Body of pancreas (tissue), 4 donors: ENCODE measurements around the gene RHBDF2.

Source experiments
- POLR2A ChIP-seq, 3 donors: fragments of 450-650 bp; IDR thresholded peaks; one replicate each; pipeline ENCODE4 v1.6.1; 2016; ENCODE audit warnings: antibody characterized with exemption in 3 of 3, mild to moderate bottlenecking in 2 of 3
- TF ChIP-seq, protein P1 (sequence below), 7 experiments: fragments of 450-650 bp in 4 of 7; fragments of 200-600 bp in 3 of 7; sonication (generic) in 3 of 7; IDR thresholded peaks; one replicate each; pipeline ENCODE4 v1.5.1; 2016 to 2019; ENCODE audit warnings: antibody characterized with exemption in 7 of 7

- TF ChIP-seq, protein P1, sequence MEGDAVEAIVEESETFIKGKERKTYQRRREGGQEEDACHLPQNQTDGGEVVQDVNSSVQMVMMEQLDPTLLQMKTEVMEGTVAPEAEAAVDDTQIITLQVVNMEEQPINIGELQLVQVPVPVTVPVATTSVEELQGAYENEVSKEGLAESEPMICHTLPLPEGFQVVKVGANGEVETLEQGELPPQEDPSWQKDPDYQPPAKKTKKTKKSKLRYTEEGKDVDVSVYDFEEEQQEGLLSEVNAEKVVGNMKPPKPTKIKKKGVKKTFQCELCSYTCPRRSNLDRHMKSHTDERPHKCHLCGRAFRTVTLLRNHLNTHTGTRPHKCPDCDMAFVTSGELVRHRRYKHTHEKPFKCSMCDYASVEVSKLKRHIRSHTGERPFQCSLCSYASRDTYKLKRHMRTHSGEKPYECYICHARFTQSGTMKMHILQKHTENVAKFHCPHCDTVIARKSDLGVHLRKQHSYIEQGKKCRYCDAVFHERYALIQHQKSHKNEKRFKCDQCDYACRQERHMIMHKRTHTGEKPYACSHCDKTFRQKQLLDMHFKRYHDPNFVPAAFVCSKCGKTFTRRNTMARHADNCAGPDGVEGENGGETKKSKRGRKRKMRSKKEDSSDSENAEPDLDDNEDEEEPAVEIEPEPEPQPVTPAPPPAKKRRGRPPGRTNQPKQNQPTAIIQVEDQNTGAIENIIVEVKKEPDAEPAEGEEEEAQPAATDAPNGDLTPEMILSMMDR (IDR thresholded peaks at IDR 0.05): no peak
- TF ChIP-seq POLR2A (IDR thresholded peaks at IDR 0.05): no peak
These were observed 42.2 kb upstream of the RHBDF2 start for GRCh38 chr17:76543482-76543825.
